SK-N-SH treated with all-trans-retinoic acid at 6 μM for 48 hours (cell line): ENCODE measurements around the gene WFDC9.

Source experiments
- CSDC2 ChIP-seq: fragments of 250-450 bp; sonication (Bioruptor Pico); IDR thresholded peaks from 2 replicates; pipeline ENCODE4 v1.5.0; 2020; ENCODE audit warnings: mild to moderate bottlenecking, moderate library complexity
- SNAI2 ChIP-seq: fragments of 250-450 bp; sonication (Bioruptor Pico); IDR thresholded peaks from 2 replicates; pipeline ENCODE4 v1.5.0; 2020; ENCODE audit warnings: mild to moderate bottlenecking, moderate library complexity
- TCF4 ChIP-seq: fragments of 250-450 bp; sonication (Bioruptor Pico); IDR thresholded peaks from 2 replicates; pipeline ENCODE4 v1.8.0; 2021; ENCODE audit warnings: mild to moderate bottlenecking, moderate library complexity, borderline replicate concordance
- ZC3H10 ChIP-seq: fragments of 250-450 bp; sonication (Bioruptor Pico); IDR thresholded peaks from 2 replicates; pipeline ENCODE4 v1.5.1; 2021; ENCODE audit warnings: mild to moderate bottlenecking, moderate library complexity
- ZFP3 ChIP-seq: fragments of 250-450 bp; sonication (Bioruptor Pico); IDR thresholded peaks from 2 replicates; pipeline ENCODE4 v1.5.0; 2020; ENCODE audit warnings: mild to moderate bottlenecking, moderate library complexity
- ZFP30 ChIP-seq: fragments of 450-650 bp; formaldehyde crosslinking; IDR thresholded peaks from 2 replicates; pipeline ENCODE4 v1.5.0; 2022; ENCODE audit warnings: mild to moderate bottlenecking, moderate library complexity
- TF ChIP-seq, protein P1 (sequence below): fragments of 250-450 bp; sonication (Bioruptor Pico); IDR thresholded peaks from 2 replicates; pipeline ENCODE4 v1.5.1; 2020; ENCODE audit warnings: low read depth, mild to moderate bottlenecking, moderate library complexity

GRCh38 chr20:45607810-45608209 lies 23.3 kb downstream of the WFDC9 start:
- TF ChIP-seq ZFP30 (CRISPR knock-in tag) (no peak), ZFP3 (CRISPR knock-in tag) (no peak), CSDC2 (CRISPR knock-in tag) (no peak), TCF4 (no peak), ZC3H10 (CRISPR knock-in tag) (no peak), SNAI2 (CRISPR knock-in tag) (no peak)
- TF ChIP-seq, protein P1, sequence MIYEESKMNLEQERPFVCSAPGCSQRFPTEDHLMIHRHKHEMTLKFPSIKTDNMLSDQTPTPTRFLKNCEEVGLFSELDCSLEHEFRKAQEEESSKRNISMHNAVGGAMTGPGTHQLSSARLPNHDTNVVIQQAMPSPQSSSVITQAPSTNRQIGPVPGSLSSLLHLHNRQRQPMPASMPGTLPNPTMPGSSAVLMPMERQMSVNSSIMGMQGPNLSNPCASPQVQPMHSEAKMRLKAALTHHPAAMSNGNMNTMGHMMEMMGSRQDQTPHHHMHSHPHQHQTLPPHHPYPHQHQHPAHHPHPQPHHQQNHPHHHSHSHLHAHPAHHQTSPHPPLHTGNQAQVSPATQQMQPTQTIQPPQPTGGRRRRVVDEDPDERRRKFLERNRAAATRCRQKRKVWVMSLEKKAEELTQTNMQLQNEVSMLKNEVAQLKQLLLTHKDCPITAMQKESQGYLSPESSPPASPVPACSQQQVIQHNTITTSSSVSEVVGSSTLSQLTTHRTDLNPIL, result no peak
